GM23338 (cell line): ENCODE data around the gene PRR12. TPM values are rescaled to one million over a fixed set of nuclear protein-coding genes. Genes with fewer than 3 reads are reported as not detected.
A peak's percentile ranks its signal among the peaks of the same experiment; 100 is the strongest.

Experiments used
- ATAC-seq: fragments of 200-7000 bp; cut with Tn5 transposase; 3 replicates; pipeline ENCODE4 v1.9.1; 2020
- DNase-seq: peaks from one replicate; pipeline ENCODE4 v3.0.0-alpha.2; 2015; ENCODE audit warnings: low spot score
- H2AFZ ChIP-seq: fragments of 200-600 bp; sonication (generic); 2 replicates; pipeline ENCODE4 v1.8.0; 2016; ENCODE audit warnings: antibody characterized with exemption, mild to moderate bottlenecking, moderate library complexity
- H3F3A ChIP-seq: fragments of 200-600 bp; sonication (generic); replicated peaks from 2 replicates; pipeline ENCODE4 v1.8.0; 2017; ENCODE audit warnings: antibody characterized with exemption, mixed run types, low read depth
- H3K27ac ChIP-seq: fragments of 200-600 bp; sonication (generic); 2 replicates; pipeline ENCODE4 v1.6.1; 2016; ENCODE audit warnings: low read depth
- H3K27me3 ChIP-seq: fragments of 200-600 bp; sonication (generic); 2 replicates; pipeline ENCODE4 v1.8.0; 2016; ENCODE audit warnings: mild to moderate bottlenecking, mixed run types, moderate library complexity; ENCODE audit not compliant: insufficient read depth
- H3K36me3 ChIP-seq: fragments of 200-600 bp; sonication (generic); 2 replicates; pipeline ENCODE4 v1.8.0; 2016; ENCODE audit warnings: mild to moderate bottlenecking; ENCODE audit not compliant: insufficient read depth
- H3K4me1 ChIP-seq: fragments of 200-600 bp; sonication (generic); 2 replicates; pipeline ENCODE4 v1.8.0; 2016; ENCODE audit warnings: mild to moderate bottlenecking, moderate library complexity; ENCODE audit not compliant: insufficient read depth
- H3K4me2 ChIP-seq: fragments of 200-600 bp; sonication (generic); 2 replicates; pipeline ENCODE4 v1.7.1; 2017; ENCODE audit warnings: mixed run types
- H3K4me3 ChIP-seq: fragments of 200-600 bp; sonication (generic); 2 replicates; pipeline ENCODE4 v1.6.1; 2016; ENCODE audit warnings: mixed run types
- H3K79me2 ChIP-seq: fragments of 200-600 bp; sonication (generic); replicated peaks from 2 replicates; pipeline ENCODE4 v1.8.0; 2017; ENCODE audit warnings: mild to moderate bottlenecking; ENCODE audit not compliant: insufficient read depth
- H3K9me2 ChIP-seq: fragments of 200-600 bp; sonication (generic); 2 replicates; pipeline ENCODE4 v1.8.0; 2017; ENCODE audit not compliant: insufficient read depth
- H4K20me1 ChIP-seq: fragments of 200-600 bp; sonication (generic); replicated peaks from 2 replicates; pipeline ENCODE4 v1.8.0; 2017; ENCODE audit warnings: mild to moderate bottlenecking; ENCODE audit not compliant: insufficient read depth
- H3K27ac Mint-ChIP-seq: 2 replicates; pipeline ENCODE4 v1.8.0; 2020; ENCODE audit warnings: inconsistent platforms, mild to moderate bottlenecking, moderate library complexity, mixed read lengths
- H3K27me3 Mint-ChIP-seq: 3 replicates; pipeline ENCODE4 v1.8.0; 2022; ENCODE audit warnings: low read depth, mild to moderate bottlenecking, moderate library complexity, mixed read lengths, inconsistent platforms; ENCODE audit not compliant: insufficient read depth, poor library complexity
- H3K36me3 Mint-ChIP-seq: 3 replicates; pipeline ENCODE4 v1.8.0; 2021; ENCODE audit warnings: low read depth, mild to moderate bottlenecking, inconsistent platforms, moderate library complexity, mixed read lengths
- H3K4me1 Mint-ChIP-seq: 3 replicates; pipeline ENCODE4 v1.8.0; 2020; ENCODE audit warnings: mild to moderate bottlenecking, inconsistent platforms, mixed read lengths
- H3K4me3 Mint-ChIP-seq: 3 replicates; pipeline ENCODE4 v1.8.0; 2021; ENCODE audit warnings: moderate library complexity, mild to moderate bottlenecking, inconsistent platforms, mixed read lengths
- H3K9me3 Mint-ChIP-seq: 3 replicates; pipeline ENCODE4 v1.8.0; 2020; ENCODE audit warnings: moderate library complexity, mild to moderate bottlenecking, inconsistent platforms, mixed read lengths
- CREB1 ChIP-seq: fragments of 250-450 bp; sonication (Bioruptor Pico); IDR thresholded peaks from 2 replicates; pipeline ENCODE4 v1.5.0; 2020; ENCODE audit warnings: low read depth, mild to moderate bottlenecking, moderate library complexity
- EZH2 ChIP-seq: fragments of 200-600 bp; sonication (generic); IDR thresholded peaks from one replicate; pipeline ENCODE4 v1.8.0; 2017; ENCODE audit warnings: antibody characterized with exemption, mild to moderate bottlenecking, low read depth; ENCODE audit not compliant: unreplicated experiment
- EZH2phosphoT487 ChIP-seq: fragments of 200-600 bp; sonication (generic); IDR thresholded peaks from one replicate; pipeline ENCODE4 v1.8.1; 2018; ENCODE audit warnings: antibody characterized with exemption; ENCODE audit not compliant: unreplicated experiment
- JUNB ChIP-seq: IDR thresholded peaks from one replicate; pipeline ENCODE4 v1.6.1; 2016; ENCODE audit warnings: antibody characterized with exemption; ENCODE audit not compliant: unreplicated experiment
- NANOG ChIP-seq: IDR thresholded peaks from 2 replicates; pipeline ENCODE4 v1.6.1; 2016; ENCODE audit warnings: antibody characterized with exemption, borderline replicate concordance
- POLR2AphosphoS5 ChIP-seq: IDR thresholded peaks from 2 replicates; pipeline ENCODE4 v1.6.1; 2016; ENCODE audit warnings: antibody characterized with exemption, low read depth
- STAT1 ChIP-seq: IDR thresholded peaks from one replicate; pipeline ENCODE4 v1.6.1; 2016; ENCODE audit warnings: antibody characterized with exemption; ENCODE audit not compliant: unreplicated experiment
- ZNF114 ChIP-seq: fragments of 250-450 bp; sonication (Bioruptor Pico); IDR thresholded peaks from 2 replicates; pipeline ENCODE4 v1.5.0; 2020; ENCODE audit warnings: mild to moderate bottlenecking, moderate library complexity
- ZNF331 ChIP-seq: fragments of 250-450 bp; sonication (Bioruptor Pico); IDR thresholded peaks from 2 replicates; pipeline ENCODE4 v1.5.0; 2020; ENCODE audit warnings: low read depth, mild to moderate bottlenecking, moderate library complexity
- polyA plus RNA-seq: library from polyadenylated mRNA; unstranded; fragments of >200 nt; fragmentation: Nextera tagmentation; extraction: Ambion mirVana; gene quantifications from 2 replicates; pipeline ENCODE4 v1.2.1, GENCODE V29; 2016
- total RNA-seq: library from RNA; depleted of rRNA; stranded (reverse); fragments of >200 nt; shearing (Covaris generic); gene quantifications from 2 replicates; pipeline ENCODE4 v1.2.3, GENCODE V29; 2014
- TF ChIP-seq, protein P1 (sequence below): IDR thresholded peaks from one replicate; pipeline ENCODE4 v1.6.1; 2018; ENCODE audit warnings: antibody characterized with exemption; ENCODE audit not compliant: unreplicated experiment
- TF ChIP-seq, protein P2 (sequence below): fragments of 250-450 bp; sonication (Bioruptor Pico); IDR thresholded peaks from 2 replicates; pipeline ENCODE4 v1.5.0; 2020; ENCODE audit warnings: mild to moderate bottlenecking, moderate library complexity
- TF ChIP-seq, protein P3 (sequence below): IDR thresholded peaks from 2 replicates; pipeline ENCODE4 v1.6.1; 2016; ENCODE audit warnings: antibody characterized with exemption
- TF ChIP-seq, protein P4 (sequence below), 2 experiments: fragments of 200-600 bp in 1 of 2; sonication (generic) in 1 of 2; conservative IDR thresholded peaks; 2 replicates each; pipeline versions ENCODE4 v1.5.1 to v1.6.1; 2016 to 2017; ENCODE audit warnings: antibody characterized with exemption in 2 of 2, low read depth in 2 of 2, mild to moderate bottlenecking in 2 of 2, moderate library complexity in 1 of 2

PRR12 gene
- total and polyA plus RNA-seq, 2 experiments from 2014 or later: 8.6 to 41.6 TPM

DNA sequence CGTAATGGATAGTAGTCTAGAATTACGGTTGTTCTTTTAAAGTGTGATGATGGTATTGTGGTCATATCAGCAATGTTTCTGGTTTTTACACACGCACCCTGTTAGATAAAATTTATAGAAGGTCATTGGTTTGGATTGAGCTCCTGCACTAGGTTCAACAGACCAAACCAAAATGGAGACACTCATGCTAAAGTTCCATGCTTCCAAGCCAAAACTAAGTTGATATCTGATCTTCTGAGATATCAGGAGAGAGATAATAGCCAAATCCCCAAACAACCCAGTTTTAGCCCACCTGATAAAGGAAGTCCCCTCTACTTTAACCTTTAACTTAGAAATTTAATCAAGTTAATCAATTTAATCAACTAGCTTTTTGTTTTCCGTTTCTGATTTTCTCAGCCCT is 11.8 kb upstream of the PRR12 start:
- H3K36me3 Mint-ChIP-seq: peaks cover 13% of the 10 kb centered on the region; the same call in 2 of the 3 replicates
- H3K27ac ChIP-seq: no peak overlapping the region
- H4K20me1 ChIP-seq: peaks cover 3% of the 10 kb centered on the region; the same call in 1 of the 2 replicates
- H3K27ac Mint-ChIP-seq: no peak overlapping the region
- ATAC-seq (no peak), DNase-seq (no peak)
- no peaks in the 10 kb centered on the region for H3K9me3 Mint-ChIP-seq
- H3K79me2 ChIP-seq: peaks cover 51% of the 10 kb centered on the region
- H3K4me1 ChIP-seq: peaks cover 16% of the 10 kb centered on the region
- TF ChIP-seq, protein P1, sequence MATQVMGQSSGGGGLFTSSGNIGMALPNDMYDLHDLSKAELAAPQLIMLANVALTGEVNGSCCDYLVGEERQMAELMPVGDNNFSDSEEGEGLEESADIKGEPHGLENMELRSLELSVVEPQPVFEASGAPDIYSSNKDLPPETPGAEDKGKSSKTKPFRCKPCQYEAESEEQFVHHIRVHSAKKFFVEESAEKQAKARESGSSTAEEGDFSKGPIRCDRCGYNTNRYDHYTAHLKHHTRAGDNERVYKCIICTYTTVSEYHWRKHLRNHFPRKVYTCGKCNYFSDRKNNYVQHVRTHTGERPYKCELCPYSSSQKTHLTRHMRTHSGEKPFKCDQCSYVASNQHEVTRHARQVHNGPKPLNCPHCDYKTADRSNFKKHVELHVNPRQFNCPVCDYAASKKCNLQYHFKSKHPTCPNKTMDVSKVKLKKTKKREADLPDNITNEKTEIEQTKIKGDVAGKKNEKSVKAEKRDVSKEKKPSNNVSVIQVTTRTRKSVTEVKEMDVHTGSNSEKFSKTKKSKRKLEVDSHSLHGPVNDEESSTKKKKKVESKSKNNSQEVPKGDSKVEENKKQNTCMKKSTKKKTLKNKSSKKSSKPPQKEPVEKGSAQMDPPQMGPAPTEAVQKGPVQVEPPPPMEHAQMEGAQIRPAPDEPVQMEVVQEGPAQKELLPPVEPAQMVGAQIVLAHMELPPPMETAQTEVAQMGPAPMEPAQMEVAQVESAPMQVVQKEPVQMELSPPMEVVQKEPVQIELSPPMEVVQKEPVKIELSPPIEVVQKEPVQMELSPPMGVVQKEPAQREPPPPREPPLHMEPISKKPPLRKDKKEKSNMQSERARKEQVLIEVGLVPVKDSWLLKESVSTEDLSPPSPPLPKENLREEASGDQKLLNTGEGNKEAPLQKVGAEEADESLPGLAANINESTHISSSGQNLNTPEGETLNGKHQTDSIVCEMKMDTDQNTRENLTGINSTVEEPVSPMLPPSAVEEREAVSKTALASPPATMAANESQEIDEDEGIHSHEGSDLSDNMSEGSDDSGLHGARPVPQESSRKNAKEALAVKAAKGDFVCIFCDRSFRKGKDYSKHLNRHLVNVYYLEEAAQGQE: no peak
- no peak for TF ChIP-seq JUNB
- no peak for TF ChIP-seq CREB1 (CRISPR knock-in tag)
- TF ChIP-seq, protein P2, sequence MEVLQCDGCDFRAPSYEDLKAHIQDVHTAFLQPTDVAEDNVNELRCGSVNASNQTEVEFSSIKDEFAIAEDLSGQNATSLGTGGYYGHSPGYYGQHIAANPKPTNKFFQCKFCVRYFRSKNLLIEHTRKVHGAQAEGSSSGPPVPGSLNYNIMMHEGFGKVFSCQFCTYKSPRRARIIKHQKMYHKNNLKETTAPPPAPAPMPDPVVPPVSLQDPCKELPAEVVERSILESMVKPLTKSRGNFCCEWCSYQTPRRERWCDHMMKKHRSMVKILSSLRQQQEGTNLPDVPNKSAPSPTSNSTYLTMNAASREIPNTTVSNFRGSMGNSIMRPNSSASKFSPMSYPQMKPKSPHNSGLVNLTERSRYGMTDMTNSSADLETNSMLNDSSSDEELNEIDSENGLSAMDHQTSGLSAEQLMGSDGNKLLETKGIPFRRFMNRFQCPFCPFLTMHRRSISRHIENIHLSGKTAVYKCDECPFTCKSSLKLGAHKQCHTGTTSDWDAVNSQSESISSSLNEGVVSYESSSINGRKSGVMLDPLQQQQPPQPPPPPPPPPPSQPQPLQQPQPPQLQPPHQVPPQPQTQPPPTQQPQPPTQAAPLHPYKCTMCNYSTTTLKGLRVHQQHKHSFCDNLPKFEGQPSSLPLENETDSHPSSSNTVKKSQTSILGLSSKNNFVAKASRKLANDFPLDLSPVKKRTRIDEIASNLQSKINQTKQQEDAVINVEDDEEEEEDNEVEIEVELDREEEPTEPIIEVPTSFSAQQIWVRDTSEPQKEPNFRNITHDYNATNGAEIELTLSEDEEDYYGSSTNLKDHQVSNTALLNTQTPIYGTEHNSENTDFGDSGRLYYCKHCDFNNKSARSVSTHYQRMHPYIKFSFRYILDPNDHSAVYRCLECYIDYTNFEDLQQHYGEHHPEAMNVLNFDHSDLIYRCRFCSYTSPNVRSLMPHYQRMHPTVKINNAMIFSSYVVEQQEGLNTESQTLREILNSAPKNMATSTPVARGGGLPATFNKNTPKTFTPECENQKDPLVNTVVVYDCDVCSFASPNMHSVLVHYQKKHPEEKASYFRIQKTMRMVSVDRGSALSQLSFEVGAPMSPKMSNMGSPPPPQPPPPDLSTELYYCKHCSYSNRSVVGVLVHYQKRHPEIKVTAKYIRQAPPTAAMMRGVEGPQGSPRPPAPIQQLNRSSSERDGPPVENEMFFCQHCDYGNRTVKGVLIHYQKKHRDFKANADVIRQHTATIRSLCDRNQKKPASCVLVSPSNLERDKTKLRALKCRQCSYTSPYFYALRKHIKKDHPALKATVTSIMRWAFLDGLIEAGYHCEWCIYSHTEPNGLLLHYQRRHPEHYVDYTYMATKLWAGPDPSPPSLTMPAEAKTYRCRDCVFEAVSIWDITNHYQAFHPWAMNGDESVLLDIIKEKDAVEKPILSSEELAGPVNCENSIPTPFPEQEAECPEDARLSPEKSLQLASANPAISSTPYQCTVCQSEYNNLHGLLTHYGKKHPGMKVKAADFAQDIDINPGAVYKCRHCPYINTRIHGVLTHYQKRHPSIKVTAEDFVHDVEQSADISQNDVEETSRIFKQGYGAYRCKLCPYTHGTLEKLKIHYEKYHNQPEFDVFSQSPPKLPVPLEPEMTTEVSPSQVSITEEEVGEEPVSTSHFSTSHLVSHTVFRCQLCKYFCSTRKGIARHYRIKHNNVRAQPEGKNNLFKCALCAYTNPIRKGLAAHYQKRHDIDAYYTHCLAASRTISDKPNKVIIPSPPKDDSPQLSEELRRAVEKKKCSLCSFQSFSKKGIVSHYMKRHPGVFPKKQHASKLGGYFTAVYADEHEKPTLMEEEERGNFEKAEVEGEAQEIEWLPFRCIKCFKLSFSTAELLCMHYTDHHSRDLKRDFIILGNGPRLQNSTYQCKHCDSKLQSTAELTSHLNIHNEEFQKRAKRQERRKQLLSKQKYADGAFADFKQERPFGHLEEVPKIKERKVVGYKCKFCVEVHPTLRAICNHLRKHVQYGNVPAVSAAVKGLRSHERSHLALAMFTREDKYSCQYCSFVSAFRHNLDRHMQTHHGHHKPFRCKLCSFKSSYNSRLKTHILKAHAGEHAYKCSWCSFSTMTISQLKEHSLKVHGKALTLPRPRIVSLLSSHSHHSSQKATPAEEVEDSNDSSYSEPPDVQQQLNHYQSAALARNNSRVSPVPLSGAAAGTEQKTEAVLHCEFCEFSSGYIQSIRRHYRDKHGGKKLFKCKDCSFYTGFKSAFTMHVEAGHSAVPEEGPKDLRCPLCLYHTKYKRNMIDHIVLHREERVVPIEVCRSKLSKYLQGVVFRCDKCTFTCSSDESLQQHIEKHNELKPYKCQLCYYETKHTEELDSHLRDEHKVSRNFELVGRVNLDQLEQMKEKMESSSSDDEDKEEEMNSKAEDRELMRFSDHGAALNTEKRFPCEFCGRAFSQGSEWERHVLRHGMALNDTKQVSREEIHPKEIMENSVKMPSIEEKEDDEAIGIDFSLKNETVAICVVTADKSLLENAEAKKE (CRISPR knock-in tag): no peak
- TF ChIP-seq ZNF114 (CRISPR knock-in tag): no peak
- TF ChIP-seq, protein P3, sequence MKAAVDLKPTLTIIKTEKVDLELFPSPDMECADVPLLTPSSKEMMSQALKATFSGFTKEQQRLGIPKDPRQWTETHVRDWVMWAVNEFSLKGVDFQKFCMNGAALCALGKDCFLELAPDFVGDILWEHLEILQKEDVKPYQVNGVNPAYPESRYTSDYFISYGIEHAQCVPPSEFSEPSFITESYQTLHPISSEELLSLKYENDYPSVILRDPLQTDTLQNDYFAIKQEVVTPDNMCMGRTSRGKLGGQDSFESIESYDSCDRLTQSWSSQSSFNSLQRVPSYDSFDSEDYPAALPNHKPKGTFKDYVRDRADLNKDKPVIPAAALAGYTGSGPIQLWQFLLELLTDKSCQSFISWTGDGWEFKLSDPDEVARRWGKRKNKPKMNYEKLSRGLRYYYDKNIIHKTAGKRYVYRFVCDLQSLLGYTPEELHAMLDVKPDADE: no peak
- TF ChIP-seq POLR2AphosphoS5: no peak
- TF ChIP-seq, protein P4, sequence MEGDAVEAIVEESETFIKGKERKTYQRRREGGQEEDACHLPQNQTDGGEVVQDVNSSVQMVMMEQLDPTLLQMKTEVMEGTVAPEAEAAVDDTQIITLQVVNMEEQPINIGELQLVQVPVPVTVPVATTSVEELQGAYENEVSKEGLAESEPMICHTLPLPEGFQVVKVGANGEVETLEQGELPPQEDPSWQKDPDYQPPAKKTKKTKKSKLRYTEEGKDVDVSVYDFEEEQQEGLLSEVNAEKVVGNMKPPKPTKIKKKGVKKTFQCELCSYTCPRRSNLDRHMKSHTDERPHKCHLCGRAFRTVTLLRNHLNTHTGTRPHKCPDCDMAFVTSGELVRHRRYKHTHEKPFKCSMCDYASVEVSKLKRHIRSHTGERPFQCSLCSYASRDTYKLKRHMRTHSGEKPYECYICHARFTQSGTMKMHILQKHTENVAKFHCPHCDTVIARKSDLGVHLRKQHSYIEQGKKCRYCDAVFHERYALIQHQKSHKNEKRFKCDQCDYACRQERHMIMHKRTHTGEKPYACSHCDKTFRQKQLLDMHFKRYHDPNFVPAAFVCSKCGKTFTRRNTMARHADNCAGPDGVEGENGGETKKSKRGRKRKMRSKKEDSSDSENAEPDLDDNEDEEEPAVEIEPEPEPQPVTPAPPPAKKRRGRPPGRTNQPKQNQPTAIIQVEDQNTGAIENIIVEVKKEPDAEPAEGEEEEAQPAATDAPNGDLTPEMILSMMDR (conservative IDR thresholded peaks at IDR 0.05; ENCODE audit: low read depth in 2 of 2): no peak
- no peak for TF ChIP-seq EZH2phosphoT487
- TF ChIP-seq ZNF331 (CRISPR knock-in tag): no peak
- TF ChIP-seq EZH2: no peak
- TF ChIP-seq STAT1: no peak
- no peak for TF ChIP-seq NANOG
- H3F3A ChIP-seq: peaks cover 13% of the 10 kb centered on the region; the same call in 1 of the 2 replicates
- peak overlapping the region; percentile 76 for H3K4me3 ChIP-seq
- H3K9me2 ChIP-seq: no peaks in the 10 kb centered on the region
- peaks cover 7% of the 10 kb centered on the region for H3K27me3 Mint-ChIP-seq
- no peaks in the 10 kb centered on the region for H3K27me3 ChIP-seq
- no peaks in the 10 kb centered on the region for H3K36me3 ChIP-seq
- no peak overlapping the region for H2AFZ ChIP-seq
- H3K4me3 Mint-ChIP-seq: peak overlapping the region; percentile 96
- peaks cover 19% of the 10 kb centered on the region for H3K4me1 Mint-ChIP-seq
- peak overlapping the region; percentile 84 for H3K4me2 ChIP-seq
